ENCODE results near the gene IFNK.

The IFNK gene

DNA sequence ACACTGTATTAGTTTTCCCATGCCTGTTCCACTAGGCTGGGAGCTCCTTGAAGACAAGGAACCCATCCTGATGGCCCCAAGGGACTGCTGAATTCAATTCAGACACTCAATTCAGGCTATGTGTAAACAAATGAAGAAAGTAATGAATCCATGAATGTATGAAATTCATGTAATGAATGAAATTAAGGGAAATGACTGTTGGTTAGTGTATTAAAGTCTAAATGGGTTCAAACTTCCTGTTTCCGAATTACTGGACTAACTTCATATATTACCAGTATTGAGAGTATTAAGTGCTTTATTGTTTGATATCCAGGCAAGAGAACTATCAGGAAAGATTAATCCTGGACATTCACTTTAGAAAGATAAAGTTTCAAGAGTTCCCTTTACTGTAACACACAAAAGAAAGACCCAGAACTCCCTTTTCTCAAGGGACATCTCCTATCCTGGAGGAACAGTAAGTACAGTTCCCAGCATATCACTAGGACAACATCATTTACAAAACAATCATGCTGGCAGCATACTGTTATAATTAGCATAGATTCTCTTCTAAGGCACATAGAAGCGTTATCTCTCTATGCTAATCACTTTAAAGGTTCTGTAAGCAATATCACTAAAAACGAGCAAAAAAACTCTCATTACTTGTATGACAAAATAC, 28.5 kb upstream of the IFNK start:
- no peak overlapping the region for H3K4me2 ChIP-seq (ENCODE audit: insufficient read depth, low read length, poor library complexity, severe bottlenecking)
- no peaks in the 10 kb centered on the region for H3K79me1 ChIP-seq (ENCODE audit: low read depth, low read length)
- peaks cover 0 to 15% of the 10 kb centered on the region in 2 donors for H3K36me3 ChIP-seq (replicated peaks in 1 of 2; ENCODE audit: control insufficient read depth in 2 of 2, insufficient read depth in 2 of 2, low read length in 2 of 2)
- peaks cover 9 to 31% of the 10 kb centered on the region in 2 donors for H3K4me1 ChIP-seq (ENCODE audit: control insufficient read depth in 2 of 2, insufficient read depth in 1 of 2, low read depth in 1 of 2, low read length in 2 of 2)
- no peak overlapping the region for H3K14ac ChIP-seq (ENCODE audit: low read length)
- H2AFZ ChIP-seq (ENCODE audit: low read length): no peak overlapping the region
- no peak overlapping the region for H3K4ac ChIP-seq (ENCODE audit: low read length)
- no peak overlapping the region for H2BK5ac ChIP-seq (ENCODE audit: low read length)
- no peak for DNase-seq (ENCODE audit: low spot score)
- no peak overlapping the region for H4K8ac ChIP-seq (ENCODE audit: low read depth, low read length)
- no peak overlapping the region for H2BK12ac ChIP-seq (ENCODE audit: low read length)
- H3K23ac ChIP-seq (ENCODE audit: low read depth, low read length, poor library complexity): no peak overlapping the region
- H2BK120ac ChIP-seq (ENCODE audit: low read depth, low read length): no peak overlapping the region
- peak overlapping the region in 1 of 2 donors; percentile 43 for H3K4me3 ChIP-seq (ENCODE audit: low read length in 2 of 2)
- H4K91ac ChIP-seq (ENCODE audit: low read depth, low read length, poor library complexity): no peak overlapping the region
- no peak overlapping the region for H3K9ac ChIP-seq (ENCODE audit: low read depth, low read length, poor library complexity)
- no peak overlapping the region for H2AK5ac ChIP-seq (ENCODE audit: low read depth, low read length)
- H3K9me3 ChIP-seq (replicated peaks in 1 of 2; ENCODE audit: control insufficient read depth in 2 of 2, insufficient read depth in 1 of 2, low read depth in 1 of 2, low read length in 2 of 2): peaks cover 0 to 2% of the 10 kb centered on the region in 2 donors
- H2BK15ac ChIP-seq (ENCODE audit: low read length): no peak overlapping the region
- no peak overlapping the region for H3K27ac ChIP-seq (replicated peaks; ENCODE audit: low read length)
- H3K27me3 ChIP-seq (ENCODE audit: control insufficient read depth in 3 of 3, insufficient read depth in 3 of 3, low read depth in 1 of 3, low read length in 3 of 3): no peaks in the 10 kb centered on the region
- no peak overlapping the region for H3K18ac ChIP-seq (ENCODE audit: low read length)
- WGBS, 2 donors (ENCODE audit: extremely low coverage in 2 of 2, insufficient read length in 2 of 2, insufficient replicate concordance in 1 of 2): no CpG with 5 or more reads among the region's 3 CpGs

DNA sequence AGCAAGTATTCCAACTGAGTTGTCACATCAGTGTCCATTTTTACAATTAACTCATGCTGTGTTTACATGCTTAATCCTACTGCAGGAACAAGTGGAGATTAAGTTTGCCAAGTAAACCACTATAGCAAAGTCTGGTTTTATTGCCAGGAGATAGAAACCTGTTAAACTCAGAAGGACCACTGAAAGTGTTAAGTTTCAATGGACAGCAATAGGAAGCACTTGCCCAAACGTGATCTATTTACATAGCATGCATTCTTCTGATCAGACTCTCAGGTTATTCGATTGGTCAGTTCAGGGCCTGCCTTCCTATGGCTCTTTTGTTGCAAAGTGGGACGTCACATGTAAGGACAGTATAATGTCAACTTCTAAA, 28.0 kb upstream of the IFNK start:
- Histone ChIP-seq H3K79me1 (ENCODE audit: low read depth, low read length) (no peaks in the 10 kb centered on the region), H4K8ac (ENCODE audit: low read depth, low read length) (no peak overlapping the region), H3K4ac (ENCODE audit: low read length) (no peak overlapping the region), H2BK5ac (ENCODE audit: low read length) (no peak overlapping the region), H3K18ac (ENCODE audit: low read length) (no peak overlapping the region), H3K9me3 (replicated peaks in 1 of 2; ENCODE audit: control insufficient read depth in 2 of 2, insufficient read depth in 1 of 2, low read depth in 1 of 2, low read length in 2 of 2) (peaks cover 0 to 2% of the 10 kb centered on the region in 2 donors), H3K4me3 (ENCODE audit: low read length in 2 of 2) (peak overlapping the region in 1 of 2 donors; percentile 43), H3K36me3 (replicated peaks in 1 of 2; ENCODE audit: control insufficient read depth in 2 of 2, insufficient read depth in 2 of 2, low read length in 2 of 2) (peaks cover 0 to 14% of the 10 kb centered on the region in 2 donors), H2AK5ac (ENCODE audit: low read depth, low read length) (no peak overlapping the region), H3K27ac (replicated peaks; ENCODE audit: low read length) (no peak overlapping the region), H3K23ac (ENCODE audit: low read depth, low read length, poor library complexity) (no peak overlapping the region), H2AFZ (ENCODE audit: low read length) (no peak overlapping the region), H3K27me3 (ENCODE audit: control insufficient read depth in 3 of 3, insufficient read depth in 3 of 3, low read depth in 1 of 3, low read length in 3 of 3) (no peaks in the 10 kb centered on the region), H2BK120ac (ENCODE audit: low read depth, low read length) (no peak overlapping the region), H2BK15ac (ENCODE audit: low read length) (no peak overlapping the region), H3K9ac (ENCODE audit: low read depth, low read length, poor library complexity) (no peak overlapping the region), H3K4me1 (ENCODE audit: control insufficient read depth in 2 of 2, insufficient read depth in 1 of 2, low read depth in 1 of 2, low read length in 2 of 2) (peaks cover 9 to 30% of the 10 kb centered on the region in 2 donors), H2BK12ac (ENCODE audit: low read length) (no peak overlapping the region), H4K91ac (ENCODE audit: low read depth, low read length, poor library complexity) (no peak overlapping the region), H3K14ac (ENCODE audit: low read length) (no peak overlapping the region), H3K4me2 (ENCODE audit: insufficient read depth, low read length, poor library complexity, severe bottlenecking) (no peak overlapping the region)
- DNase-seq (ENCODE audit: low spot score): no peak
- WGBS, 2 donors (ENCODE audit: extremely low coverage in 2 of 2, insufficient read length in 2 of 2, insufficient replicate concordance in 1 of 2): no CpG with 5 or more reads among the region's 3 CpGs

DNA sequence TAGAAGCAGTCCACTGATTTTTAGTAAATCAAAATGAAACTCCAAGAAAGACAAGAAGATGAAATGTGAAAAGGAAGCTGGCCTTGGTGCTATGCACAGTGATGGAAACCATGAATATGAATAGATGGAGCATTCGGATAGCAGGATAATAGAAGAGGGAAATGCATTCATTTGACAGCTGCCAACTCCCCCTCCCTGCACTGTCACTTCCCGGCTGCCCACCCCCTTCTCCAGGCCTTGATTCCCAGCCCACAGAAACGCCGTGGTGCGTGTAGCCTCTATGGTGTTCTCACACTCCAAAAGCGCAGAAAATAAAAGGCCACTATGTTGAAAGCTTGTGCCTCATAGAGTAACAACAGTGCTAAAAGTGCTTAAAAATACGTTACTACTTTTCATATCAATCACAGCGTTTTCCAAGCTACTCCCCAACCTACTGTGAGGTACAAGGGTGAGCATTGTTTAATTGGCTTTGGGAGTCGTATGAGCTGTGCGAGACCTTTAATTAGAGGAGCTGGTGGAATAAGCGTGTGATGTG, 26.1 kb upstream of the IFNK start:
- Histone ChIP-seq H2BK15ac (ENCODE audit: low read length) (no peak overlapping the region), H2BK12ac (ENCODE audit: low read length) (no peak overlapping the region), H3K14ac (ENCODE audit: low read length) (no peak overlapping the region), H2AK5ac (ENCODE audit: low read depth, low read length) (no peak overlapping the region), H3K23ac (ENCODE audit: low read depth, low read length, poor library complexity) (no peak overlapping the region), H4K91ac (ENCODE audit: low read depth, low read length, poor library complexity) (no peak overlapping the region), H3K9ac (ENCODE audit: low read depth, low read length, poor library complexity) (no peak overlapping the region), H3K9me3 (replicated peaks in 1 of 2; ENCODE audit: control insufficient read depth in 2 of 2, insufficient read depth in 1 of 2, low read depth in 1 of 2, low read length in 2 of 2) (peaks cover 0 to 2% of the 10 kb centered on the region in 2 donors), H3K18ac (ENCODE audit: low read length) (no peak overlapping the region), H3K27ac (replicated peaks; ENCODE audit: low read length) (peak overlapping the region; percentile 84), H3K27me3 (ENCODE audit: control insufficient read depth in 3 of 3, insufficient read depth in 3 of 3, low read depth in 1 of 3, low read length in 3 of 3) (no peaks in the 10 kb centered on the region), H3K4ac (ENCODE audit: low read length) (no peak overlapping the region), H3K4me3 (ENCODE audit: low read length in 2 of 2) (peak overlapping the region in 1 of 2 donors; percentile 50), H3K4me2 (ENCODE audit: insufficient read depth, low read length, poor library complexity, severe bottlenecking) (peak overlapping the region; percentile 47), H2AFZ (ENCODE audit: low read length) (peak overlapping the region; percentile 57), H2BK120ac (ENCODE audit: low read depth, low read length) (no peak overlapping the region), H4K8ac (ENCODE audit: low read depth, low read length) (no peak overlapping the region), H3K79me1 (ENCODE audit: low read depth, low read length) (no peaks in the 10 kb centered on the region), H2BK5ac (ENCODE audit: low read length) (no peak overlapping the region), H3K36me3 (replicated peaks in 1 of 2; ENCODE audit: control insufficient read depth in 2 of 2, insufficient read depth in 2 of 2, low read length in 2 of 2) (peaks cover 0 to 7% of the 10 kb centered on the region in 2 donors), H3K4me1 (ENCODE audit: control insufficient read depth in 2 of 2, insufficient read depth in 1 of 2, low read depth in 1 of 2, low read length in 2 of 2) (peaks cover 15 to 32% of the 10 kb centered on the region in 2 donors)
- WGBS, 2 donors (ENCODE audit: extremely low coverage in 2 of 2, insufficient read length in 2 of 2, insufficient replicate concordance in 1 of 2): no CpG with 5 or more reads among the region's 11 CpGs
- DNase-seq (ENCODE audit: low spot score): peak; percentile 33

DNA sequence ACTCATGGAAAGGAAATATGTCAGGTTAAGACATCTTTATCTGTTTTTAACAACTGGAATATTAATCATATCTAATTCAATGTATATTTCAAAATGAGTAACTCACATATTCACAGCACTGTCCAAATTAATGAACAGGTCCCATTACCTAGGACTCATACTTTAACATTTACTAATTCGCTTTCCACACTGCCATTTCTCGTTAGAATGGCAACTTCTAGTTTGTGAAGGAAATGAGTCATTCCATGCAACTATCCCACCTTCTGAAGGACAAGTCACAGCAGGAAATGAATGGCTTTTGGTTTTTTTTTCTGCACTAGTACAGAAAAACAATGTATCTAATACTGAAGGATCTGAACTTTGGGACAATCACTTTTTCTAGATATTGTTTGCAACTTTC, 24.6 kb upstream of the IFNK start:
- no peak overlapping the region for H3K18ac ChIP-seq (ENCODE audit: low read length)
- no peak overlapping the region for H2AK5ac ChIP-seq (ENCODE audit: low read depth, low read length)
- peaks cover 0 to 7% of the 10 kb centered on the region in 2 donors for H3K36me3 ChIP-seq (replicated peaks in 1 of 2; ENCODE audit: control insufficient read depth in 2 of 2, insufficient read depth in 2 of 2, low read length in 2 of 2)
- no peak overlapping the region for H4K8ac ChIP-seq (ENCODE audit: low read depth, low read length)
- H3K27ac ChIP-seq (replicated peaks; ENCODE audit: low read length): no peak overlapping the region
- no peak overlapping the region for H4K91ac ChIP-seq (ENCODE audit: low read depth, low read length, poor library complexity)
- H2BK120ac ChIP-seq (ENCODE audit: low read depth, low read length): no peak overlapping the region
- peaks cover 24 to 35% of the 10 kb centered on the region in 2 donors for H3K4me1 ChIP-seq (ENCODE audit: control insufficient read depth in 2 of 2, insufficient read depth in 1 of 2, low read depth in 1 of 2, low read length in 2 of 2)
- H3K4me3 ChIP-seq (ENCODE audit: low read length in 2 of 2): no peak overlapping the region
- H3K23ac ChIP-seq (ENCODE audit: low read depth, low read length, poor library complexity): no peak overlapping the region
- H3K14ac ChIP-seq (ENCODE audit: low read length): no peak overlapping the region
- H3K27me3 ChIP-seq (ENCODE audit: control insufficient read depth in 3 of 3, insufficient read depth in 3 of 3, low read depth in 1 of 3, low read length in 3 of 3): no peaks in the 10 kb centered on the region
- no peak overlapping the region for H2BK15ac ChIP-seq (ENCODE audit: low read length)
- no peak overlapping the region for H3K4ac ChIP-seq (ENCODE audit: low read length)
- H2AFZ ChIP-seq (ENCODE audit: low read length): no peak overlapping the region
- no peak for DNase-seq (ENCODE audit: low spot score)
- H2BK12ac ChIP-seq (ENCODE audit: low read length): no peak overlapping the region
- WGBS, 2 donors (ENCODE audit: extremely low coverage in 2 of 2, insufficient read length in 2 of 2, insufficient replicate concordance in 1 of 2): no CpG with 5 or more reads among the region's 2 CpGs
- peaks cover 1 to 2% of the 10 kb centered on the region in 2 donors for H3K9me3 ChIP-seq (replicated peaks in 1 of 2; ENCODE audit: control insufficient read depth in 2 of 2, insufficient read depth in 1 of 2, low read depth in 1 of 2, low read length in 2 of 2)
- H3K4me2 ChIP-seq (ENCODE audit: insufficient read depth, low read length, poor library complexity, severe bottlenecking): no peak overlapping the region
- H2BK5ac ChIP-seq (ENCODE audit: low read length): no peak overlapping the region
- no peak overlapping the region for H3K9ac ChIP-seq (ENCODE audit: low read depth, low read length, poor library complexity)
- H3K79me1 ChIP-seq (ENCODE audit: low read depth, low read length): no peaks in the 10 kb centered on the region

All from neuronal stem cell (in vitro differentiated cells).